GM21528 (cell line): ENCODE results near the gene GRIK4.

ENCODE experiments used
- ATAC-seq: cut with Tn5 transposase; IDR thresholded peaks from one replicate; pipeline ENCODE4 v1.9.1; 2021; ENCODE audit warnings: mild to moderate bottlenecking, moderate library complexity; ENCODE audit not compliant: unreplicated experiment, low FRiP score

GRIK4 gene

DNA sequence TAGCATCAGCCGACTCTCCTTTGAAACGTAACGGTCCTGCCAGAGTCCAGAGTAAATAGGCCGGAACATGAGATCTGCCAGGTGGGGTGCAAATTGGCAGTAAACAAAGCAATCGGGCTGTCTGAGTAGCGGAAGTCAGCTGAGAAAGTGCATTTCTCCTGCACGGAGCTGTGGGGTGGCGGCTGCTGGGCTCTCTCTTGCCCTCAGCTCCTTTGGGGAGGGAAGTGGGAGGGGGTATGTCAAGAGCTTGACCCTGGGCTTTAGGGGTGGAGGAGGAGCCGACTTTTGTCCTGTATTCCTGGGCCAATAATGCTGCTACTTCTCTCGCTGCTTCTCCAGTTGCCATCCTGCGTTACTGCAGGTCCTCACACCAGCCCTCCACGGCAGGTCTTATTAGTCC, 11.6 kb downstream of the GRIK4 start:
- ATAC-seq, result no peak

DNA sequence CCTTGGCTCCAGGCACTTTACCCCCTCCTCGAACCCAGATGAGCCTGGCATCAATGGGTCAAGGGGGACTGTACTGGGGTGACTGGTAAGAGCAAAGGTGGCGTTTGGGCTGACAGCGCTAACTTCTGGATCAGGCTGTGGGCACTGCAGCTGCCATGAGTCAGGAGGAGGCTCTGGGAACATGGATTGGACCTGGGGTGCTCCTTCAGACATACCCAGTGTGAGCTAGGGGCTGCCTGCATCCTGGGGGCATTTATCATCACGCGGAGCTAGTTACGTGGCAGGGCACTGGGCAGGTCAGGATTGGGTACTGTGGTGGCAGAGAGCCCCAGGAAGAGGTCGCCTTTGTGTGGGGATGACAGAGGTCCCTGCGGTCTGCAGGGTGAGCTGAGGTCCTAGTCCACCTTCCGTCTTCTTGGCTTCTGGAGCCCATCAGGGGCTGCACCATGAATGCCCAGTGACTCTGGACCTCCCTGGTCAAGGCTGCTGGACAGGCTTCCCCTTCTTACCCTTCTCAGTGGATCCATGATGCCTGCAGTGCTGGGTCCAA, 13.1 kb downstream of the GRIK4 start:
- ATAC-seq, result no peak

DNA sequence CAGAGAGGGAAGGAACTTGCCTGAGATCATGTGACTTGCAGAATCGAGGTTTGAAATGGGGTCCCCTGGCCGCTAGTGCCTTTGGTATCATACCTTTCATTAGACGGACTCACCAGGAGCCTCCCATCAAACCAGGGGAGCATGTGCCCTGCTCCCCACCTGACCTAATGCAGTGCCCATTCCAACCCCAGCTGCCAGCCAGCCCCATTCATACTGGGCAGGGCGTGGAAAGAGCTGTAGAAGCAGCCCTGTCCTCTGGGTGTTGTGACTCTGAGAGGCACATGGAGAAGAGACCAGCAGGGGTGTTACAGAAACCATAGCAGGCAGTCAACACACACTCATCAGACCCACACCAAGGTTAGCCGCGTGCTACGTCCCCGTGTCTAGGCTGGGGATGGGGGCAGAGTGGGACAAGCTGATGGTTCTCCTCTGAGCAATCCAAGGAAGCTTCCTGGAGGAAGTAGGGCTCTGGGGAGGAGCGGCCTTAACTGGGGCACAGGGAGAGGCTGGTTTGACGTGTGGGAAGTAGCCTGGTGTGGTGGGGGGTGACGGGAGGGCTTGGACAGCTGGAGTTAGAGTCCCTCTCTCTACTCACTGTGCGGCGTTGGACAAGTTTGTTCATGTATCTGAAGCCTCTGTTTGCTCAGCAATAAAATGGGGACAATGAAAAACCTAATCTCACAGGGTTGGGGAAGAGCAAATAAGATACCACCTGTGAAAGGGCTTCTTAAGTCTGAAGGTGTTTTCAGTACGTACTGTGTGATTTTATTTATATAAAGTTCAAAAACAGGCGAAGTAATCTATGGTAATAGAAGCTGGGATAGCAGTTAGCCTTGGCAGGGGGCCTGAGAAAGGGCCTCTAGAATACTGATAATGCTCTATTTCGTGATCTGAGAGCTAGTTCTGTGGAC, 14.0 kb downstream of the GRIK4 start:
- ATAC-seq, result no peak

DNA sequence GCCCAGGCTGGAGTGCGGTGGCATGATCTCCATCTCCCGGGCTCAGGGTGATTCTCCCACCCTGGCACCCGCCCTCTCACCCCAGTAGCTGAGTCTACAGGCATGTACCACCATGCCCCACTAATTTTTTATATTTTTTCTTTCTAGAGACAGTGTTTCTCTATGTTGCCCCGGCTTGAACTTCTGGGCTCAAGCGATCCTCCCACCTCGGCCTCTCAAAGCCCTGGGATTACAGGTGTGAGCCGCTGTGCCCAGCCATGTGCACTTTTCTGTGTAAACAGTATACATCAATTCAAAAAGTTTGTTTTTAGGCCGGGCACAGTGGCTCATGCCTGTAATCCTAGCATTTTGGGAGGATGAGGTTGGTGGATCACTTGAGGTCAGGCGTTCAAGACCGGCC, 14.7 kb downstream of the GRIK4 start:
- no peak for ATAC-seq

DNA sequence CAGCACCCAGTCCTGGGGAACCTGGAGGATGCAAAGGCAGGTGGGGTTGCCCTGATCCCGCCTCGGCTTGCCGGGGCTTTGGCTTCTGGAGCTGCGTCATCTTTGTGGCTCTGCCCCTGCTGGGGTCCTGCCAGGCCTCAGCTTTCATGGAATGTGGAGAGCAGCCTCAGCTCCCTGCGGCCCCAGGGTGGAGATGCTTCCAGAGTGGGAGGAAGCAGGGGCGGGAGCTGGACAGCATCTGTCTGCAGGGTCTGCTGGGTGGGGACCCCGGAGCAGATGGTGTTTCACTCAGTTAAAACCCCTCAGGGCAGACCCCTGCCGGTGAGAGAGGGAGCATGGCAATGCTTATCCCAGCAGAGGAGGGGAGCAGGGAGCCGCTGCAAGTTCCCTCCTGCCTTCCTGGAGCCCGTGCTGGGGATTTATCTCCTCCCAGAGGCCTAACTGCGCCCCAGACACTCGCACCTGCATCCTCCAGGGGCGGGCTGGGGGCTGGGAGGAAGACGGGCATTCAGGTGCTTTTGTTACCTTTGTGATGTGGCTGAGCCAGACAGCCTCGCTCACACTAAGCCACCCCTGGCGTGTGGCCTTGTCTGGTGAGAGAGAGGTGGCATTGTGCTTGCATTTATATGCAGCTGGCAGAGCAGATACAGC, 15.7 kb downstream of the GRIK4 start:
- ATAC-seq, result no peak

DNA sequence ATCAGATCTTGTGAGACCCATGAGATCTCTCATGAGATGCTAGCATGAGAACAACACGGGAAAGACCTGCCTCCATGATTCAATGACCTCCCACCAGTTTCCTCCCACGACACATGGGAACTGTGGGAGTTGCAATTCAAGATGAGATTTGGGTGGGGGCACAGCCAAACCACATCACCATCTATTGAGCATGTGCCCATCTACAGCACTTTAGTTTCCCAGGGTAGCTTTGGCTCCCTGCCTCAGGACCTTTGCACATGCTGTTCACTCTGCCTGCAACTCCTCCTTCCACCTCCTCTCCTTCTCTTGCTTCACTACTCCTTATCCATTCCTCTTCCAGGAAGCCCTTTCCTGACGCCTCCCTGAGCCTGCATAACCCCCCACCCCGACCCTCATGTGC, 17.2 kb downstream of the GRIK4 start:
- no peak for ATAC-seq

DNA sequence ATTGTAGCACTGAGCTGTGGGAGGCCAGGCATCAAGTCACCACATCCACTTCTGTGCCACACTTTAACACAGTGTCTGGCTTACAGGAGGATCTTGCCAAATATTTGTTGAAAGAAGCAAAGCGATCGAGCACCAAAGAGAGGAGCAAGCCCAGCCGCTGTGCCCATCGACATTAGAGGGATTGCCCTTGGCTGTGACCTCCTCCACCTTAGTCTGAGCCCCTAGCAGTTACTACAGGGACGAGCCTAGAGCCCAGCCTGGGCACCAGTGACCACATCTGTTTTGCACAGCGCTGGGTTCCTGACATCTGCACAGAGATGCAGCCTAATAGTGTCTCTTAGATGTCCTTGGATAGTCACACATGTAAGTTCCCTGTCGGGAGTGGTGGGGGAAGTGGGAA, 17.7 kb downstream of the GRIK4 start:
- no peak for ATAC-seq

DNA sequence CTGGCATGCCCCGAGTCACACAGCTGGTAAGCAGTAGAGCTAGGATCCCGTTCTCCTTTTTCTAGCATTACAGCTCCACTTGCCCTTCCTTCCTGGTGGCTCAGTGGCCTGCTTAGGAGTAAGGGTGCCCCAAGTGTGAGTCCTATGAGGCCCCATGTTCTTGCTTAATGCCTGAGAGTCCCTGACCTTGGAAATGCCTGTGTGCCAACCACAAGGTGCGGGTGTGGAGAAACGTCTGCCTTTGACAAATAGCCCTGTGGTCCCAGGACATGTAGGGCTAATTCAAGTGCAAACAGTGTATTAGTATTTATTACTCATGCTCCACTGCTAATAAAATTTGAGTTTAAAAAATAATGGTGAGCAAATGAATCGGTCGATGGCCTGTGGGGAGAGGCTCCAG, 18.4 kb downstream of the GRIK4 start:
- no peak for ATAC-seq

DNA sequence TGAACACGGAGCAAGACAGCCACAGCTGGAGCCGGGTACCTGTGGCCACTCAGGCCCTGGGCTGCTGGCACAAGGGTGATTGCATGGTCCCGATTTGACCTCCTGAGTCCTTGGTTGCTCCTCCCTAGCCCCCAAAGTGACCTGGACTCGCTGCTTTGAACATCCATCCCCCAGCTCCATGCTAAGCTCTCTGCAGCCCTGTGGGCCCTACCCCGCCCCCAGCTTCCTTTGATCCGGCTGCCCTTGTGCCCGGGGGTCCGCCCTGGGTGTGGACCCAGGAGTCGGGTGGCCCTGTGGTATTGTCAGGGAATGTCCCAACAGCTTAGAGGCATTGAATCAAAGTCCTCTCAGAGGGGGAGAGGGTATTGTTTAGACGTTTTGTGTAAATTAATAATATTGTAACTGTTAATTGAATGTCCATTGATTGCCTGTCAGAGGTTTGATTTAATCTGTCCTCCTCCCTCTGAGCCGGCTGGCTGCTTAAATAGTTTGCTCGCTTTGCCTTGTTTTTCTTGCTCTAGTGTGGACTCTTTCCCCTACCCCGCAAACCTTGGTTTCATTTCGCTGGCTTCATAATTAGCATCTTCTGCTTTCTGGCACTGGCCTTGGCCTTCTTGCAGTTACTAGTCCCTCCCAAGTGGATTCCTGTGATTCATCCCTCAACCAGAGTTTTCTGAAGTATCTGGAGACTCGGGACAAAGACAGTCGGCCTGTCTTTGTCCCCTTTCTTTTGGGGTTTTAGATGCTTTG, 20.7 kb downstream of the GRIK4 start:
- ATAC-seq, result no peak

DNA sequence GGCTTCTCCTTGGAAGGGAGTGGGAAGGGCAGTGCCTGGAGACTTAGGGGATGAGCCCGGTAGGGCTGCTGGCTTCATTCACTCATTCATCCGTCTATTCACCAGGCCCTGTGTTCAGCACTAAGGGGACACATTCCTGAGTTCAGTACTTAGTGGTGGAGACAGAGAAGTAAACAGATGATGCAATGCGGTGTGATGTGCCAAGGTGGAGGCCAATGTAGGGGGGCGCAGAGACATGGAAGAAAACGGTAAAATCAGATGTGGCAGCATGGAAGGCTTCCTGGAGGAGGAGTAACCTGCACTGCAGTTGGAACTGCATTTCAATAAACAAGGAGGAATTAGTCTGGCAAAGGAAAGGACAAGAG, 21.3 kb downstream of the GRIK4 start:
- no peak for ATAC-seq

DNA sequence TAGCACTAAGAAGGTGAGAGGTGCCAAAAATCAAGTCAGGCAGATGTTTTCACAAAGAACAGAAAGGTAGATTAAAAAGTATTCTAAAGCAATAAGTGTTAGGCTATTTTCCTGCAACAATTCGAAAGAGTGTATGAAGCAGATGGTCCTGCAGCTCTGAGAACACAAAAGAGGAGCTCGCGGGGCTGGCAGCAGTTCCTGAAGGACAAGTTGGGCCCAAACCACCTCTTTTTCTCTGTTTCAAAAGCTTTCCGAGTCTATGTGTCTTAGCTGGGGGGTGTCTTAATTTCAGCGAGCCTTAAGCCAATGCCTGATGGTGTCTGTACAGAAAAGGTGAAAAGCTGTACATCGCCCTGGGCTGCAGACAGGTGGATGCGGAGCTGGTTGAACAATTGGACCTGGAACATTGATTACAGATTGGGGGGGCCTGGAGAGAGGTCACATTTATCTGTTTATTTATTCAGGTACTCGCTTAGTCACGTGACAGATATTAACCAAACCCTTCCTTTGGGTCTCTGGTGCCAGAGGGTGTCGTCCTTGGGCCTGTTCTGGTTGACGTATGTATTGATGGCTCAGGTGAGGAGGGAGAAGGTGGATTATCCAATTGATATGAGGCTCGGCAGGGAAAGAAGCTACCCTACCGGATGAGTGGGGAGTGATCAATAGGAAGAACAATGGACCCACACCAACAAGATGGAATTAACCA, 24.7 kb downstream of the GRIK4 start:
- ATAC-seq, result no peak

DNA sequence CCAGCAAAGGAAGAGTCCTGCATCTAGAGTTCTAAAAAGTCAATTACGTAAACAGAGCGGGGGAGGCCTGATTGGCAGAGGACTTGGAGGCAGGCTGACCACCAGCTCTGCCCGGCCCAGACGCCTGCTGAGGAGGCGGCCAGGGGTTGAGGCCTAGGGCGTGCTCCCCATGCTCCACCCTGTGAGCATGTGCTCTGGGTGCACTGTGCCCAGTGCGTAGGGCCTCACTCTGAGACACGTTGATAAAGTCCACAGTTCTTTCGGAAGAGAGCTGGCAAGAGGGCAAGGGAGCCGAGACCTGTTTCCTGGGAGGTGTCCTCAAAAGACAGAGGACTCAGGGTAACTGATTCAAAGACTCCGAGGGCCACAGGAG, 25.2 kb downstream of the GRIK4 start:
- ATAC-seq, result no peak

DNA sequence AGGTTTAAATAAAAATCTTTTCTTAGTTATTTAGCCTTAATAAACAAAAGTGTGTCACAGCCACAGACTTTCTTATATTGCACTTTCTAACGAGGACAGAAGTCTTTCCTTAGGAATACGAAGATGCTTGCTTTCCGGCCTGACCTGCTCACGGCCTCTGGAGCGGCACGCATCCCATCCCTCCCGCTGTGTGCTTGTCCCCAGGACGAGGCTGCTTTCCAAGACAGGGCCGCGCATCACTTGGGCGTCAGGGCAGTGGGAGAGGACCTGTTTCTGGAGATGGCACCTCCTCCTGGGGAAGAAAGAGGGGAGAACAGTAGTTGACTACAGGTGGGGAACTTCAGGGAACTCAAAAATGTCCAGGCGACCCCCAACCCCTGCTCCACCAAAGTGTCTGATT, 26.4 kb downstream of the GRIK4 start:
- ATAC-seq, result no peak

DNA sequence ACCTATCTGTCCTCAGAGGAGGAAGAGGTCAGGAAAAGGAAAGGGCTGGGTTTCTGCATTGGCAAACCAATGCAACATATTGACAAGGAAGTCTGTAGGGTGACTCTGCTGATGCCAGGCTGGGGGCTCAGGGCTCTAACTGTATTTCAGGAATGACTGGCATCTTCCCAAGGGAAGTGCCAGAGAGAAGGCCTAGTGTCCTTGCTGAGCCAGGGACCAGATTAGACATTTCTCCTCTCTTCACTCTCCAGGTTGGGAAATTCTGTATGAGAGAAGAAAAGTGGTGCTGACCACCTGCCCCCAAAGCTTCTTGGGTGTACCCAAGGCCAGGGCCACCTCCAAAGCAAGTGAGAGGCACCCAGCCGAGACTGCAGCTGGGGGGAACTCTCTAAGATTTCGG, 27.2 kb downstream of the GRIK4 start:
- ATAC-seq, result no peak

DNA sequence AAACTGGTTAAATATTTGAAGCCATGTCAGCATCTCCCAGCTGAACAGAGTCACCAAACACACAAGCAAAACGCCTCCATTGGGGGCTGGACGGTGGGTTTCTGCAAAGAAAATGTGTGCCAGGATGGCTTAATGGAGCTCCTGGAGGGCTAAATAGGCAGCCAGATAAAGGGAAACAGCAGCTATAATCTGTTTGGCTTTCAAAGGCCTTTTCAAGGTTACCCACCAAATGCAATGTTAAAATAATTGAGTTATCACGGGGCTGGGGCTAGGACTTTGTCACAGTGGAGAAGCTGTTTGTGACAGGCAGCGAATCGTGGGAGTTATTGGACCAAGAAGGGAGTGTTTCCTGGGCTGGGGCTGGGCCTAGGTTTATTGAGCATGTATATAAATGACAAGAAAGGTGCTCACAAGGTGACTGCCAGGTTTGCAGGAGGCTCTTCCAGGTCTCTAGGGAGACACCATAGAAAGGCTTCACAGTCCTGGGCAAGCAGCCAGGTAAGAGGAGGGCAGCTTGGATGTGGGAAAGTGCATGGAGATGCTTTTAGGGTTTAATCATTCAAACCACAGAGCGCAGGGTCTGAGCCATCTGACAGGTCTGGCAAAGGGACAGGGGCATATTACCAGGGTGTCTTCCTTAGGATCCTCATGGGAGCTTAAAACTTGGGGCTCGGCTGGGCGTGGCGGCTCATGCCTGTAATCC, 28.3 kb downstream of the GRIK4 start:
- ATAC-seq, result no peak

DNA sequence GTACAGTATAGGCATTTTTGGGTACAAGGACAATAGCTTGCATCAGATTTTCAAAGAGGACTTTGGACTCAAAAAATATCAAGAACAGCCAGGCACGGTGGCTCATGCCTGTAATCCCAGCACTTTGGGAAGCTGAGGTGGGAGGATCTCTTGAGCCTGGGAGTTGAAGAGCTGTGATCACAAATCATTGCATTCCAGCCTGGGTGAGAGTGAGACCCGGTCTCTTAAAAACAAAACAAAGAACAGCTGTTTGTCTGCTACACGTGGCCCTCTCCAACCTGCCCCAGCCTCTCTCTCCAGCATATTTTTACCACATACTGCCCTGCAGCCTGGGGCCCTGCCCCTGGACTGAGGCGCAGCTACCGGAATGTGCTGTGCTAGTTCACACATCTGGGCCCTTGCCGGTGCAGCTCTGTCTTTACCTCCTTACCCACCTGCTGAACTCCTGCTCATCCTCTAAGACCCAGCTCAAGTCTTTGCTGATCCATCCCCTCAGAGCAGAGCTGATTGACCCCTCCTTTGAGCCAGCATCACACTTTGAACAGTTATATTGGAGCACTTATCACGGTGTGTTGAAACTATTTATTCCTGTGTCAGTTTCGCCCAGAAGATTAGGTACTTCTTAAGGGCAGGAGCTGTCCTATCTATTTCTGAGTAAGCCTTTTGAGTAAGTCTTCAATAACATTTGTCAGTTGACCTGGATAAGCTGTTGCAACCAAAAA, 29.4 kb downstream of the GRIK4 start:
- no peak for ATAC-seq

DNA sequence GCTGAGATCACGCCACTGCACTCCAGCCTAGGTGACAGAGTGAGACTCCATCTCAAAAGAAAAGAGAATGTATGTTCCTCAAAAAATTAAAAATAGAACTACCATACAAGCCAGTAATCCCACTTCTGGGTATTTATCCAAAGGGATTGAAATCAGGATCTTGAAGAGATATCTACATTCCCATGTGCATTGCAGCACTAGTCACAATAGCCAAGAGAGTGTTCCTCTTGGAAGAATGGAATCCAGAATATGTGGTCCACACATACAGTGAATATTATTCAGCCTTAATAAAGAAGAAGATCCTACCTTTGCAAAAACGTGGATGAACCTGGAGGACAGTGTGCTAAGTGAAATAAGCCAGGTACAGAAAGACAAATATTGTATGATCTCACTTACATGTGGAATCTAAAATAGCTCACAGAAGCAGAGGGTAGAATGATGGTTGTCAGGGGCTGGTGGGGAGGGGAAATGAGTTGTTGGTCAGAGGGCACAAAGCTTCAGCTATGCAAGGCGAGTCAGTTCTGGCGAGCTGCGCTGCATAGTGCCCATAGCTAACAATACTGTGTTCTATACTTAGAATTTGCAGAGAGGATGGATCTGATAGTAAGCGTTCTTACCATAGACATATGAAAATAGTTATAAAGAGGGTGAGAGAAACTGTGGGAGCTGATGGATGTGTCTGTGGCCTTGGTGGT, 32.1 kb downstream of the GRIK4 start:
- ATAC-seq, result no peak

DNA sequence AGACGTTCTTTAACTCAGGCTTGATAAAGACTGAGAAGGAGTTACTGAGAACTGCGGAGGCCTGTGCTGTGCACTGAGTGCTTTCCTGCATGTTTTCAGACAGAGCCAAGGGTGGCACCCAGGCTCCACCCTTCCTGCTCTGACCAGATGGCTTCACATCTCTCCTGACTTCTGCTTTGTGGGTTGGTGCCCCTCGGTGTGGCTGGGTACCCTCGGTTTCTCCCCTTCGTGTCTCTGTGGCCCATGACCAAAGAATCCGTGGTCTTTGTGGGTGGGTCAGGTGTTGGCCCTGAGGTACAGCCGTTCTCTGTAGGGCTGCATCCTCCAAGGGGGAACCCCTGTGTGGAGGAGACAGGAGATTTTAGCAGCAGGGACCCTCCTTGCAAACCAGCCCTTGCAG, 34.3 kb downstream of the GRIK4 start:
- ATAC-seq, result no peak
